Measurements from ENCODE around the gene CXCR6.

Gene CXCR6

GRCh38 chr3:45922950-45923590 lies 20.2 kb upstream of the CXCR6 start:
- no peak for DNase-seq

- no peak for DNase-seq
Observed at GRCh38 chr3:45923755-45924154, 19.5 kb upstream of the CXCR6 start.

- DNase-seq = no peak
Observed at GRCh38 chr3:45927881-45928280, 15.4 kb upstream of the CXCR6 start.

GRCh38 chr3:45929042-45929679 lies 14.1 kb upstream of the CXCR6 start:
- DNase-seq = peak; percentile 3

- DNase-seq = no peak
Observed at GRCh38 chr3:45931496-45931895, 11.8 kb upstream of the CXCR6 start.

- DNase-seq = no peak
Observed at GRCh38 chr3:45932112-45932511, 11.2 kb upstream of the CXCR6 start.

- no peak for DNase-seq
Observed at GRCh38 chr3:45933591-45933990, 9.7 kb upstream of the CXCR6 start.

GRCh38 chr3:45936261-45936660 lies 7.0 kb upstream of the CXCR6 start:
- DNase-seq = no peak

GRCh38 chr3:45937206-45938042 lies 5.8 kb upstream of the CXCR6 start:
- no peak for DNase-seq

GRCh38 chr3:45938043-45938435 lies 5.2 kb upstream of the CXCR6 start:
- no peak for DNase-seq

GRCh38 chr3:45938864-45939263 lies 4.4 kb upstream of the CXCR6 start:
- DNase-seq = peak; percentile 85

- DNase-seq = no peak
Observed at GRCh38 chr3:45939341-45939771, 3.9 kb upstream of the CXCR6 start.

GRCh38 chr3:45940004-45940780 lies 3.1 kb upstream of the CXCR6 start:
- peak; percentile 30 for DNase-seq

- no peak for DNase-seq
Observed at GRCh38 chr3:45940781-45941365, 2.4 kb upstream of the CXCR6 start.

GRCh38 chr3:45942051-45942825 lies 1.0 kb upstream of the CXCR6 start:
- DNase-seq = no peak

GRCh38 chr3:45944830-45945620 lies 1.8 kb downstream of the CXCR6 start:
- DNase-seq = no peak

GRCh38 chr3:45946307-45946706 lies 3.0 kb downstream of the CXCR6 start:
- DNase-seq = no peak

- no peak for DNase-seq
Observed at GRCh38 chr3:45946875-45947274, 3.6 kb downstream of the CXCR6 start.

- DNase-seq = no peak
Observed at GRCh38 chr3:45947361-45947760, 4.1 kb downstream of the CXCR6 start.

GRCh38 chr3:45948311-45948781 lies 5.1 kb downstream of the CXCR6 start:
- DNase-seq = no peak

- DNase-seq = no peak
Observed at GRCh38 chr3:45948881-45949280, 5.6 kb downstream of the CXCR6 start.

Measured in NCI-H510A treated with DMSO at 0.1 percent for 48 hours (cell line).